HEK293T (cell line): Measurements from ENCODE around the gene ASF1B.

Source experiments
- BHLHE40 ChIP-seq: fragments of 450-650 bp; IDR thresholded peaks from 2 replicates; pipeline ENCODE4 v1.6.1; 2016; ENCODE audit warnings: mild to moderate bottlenecking, moderate library complexity, borderline replicate concordance
- FOXK2 ChIP-seq: fragments of 450-650 bp; IDR thresholded peaks from 2 replicates; pipeline ENCODE4 v1.6.1; 2016; ENCODE audit warnings: mild to moderate bottlenecking
- SP1 ChIP-seq: fragments of 450-650 bp; IDR thresholded peaks from 2 replicates; pipeline ENCODE4 v1.6.1; 2017
- SUZ12 ChIP-seq: fragments of 450-650 bp; IDR thresholded peaks from 2 replicates; pipeline ENCODE4 v1.6.1; 2016; ENCODE audit warnings: mild to moderate bottlenecking

- no peak for TF ChIP-seq SP1
- no peak for TF ChIP-seq BHLHE40
- TF ChIP-seq FOXK2 = no peak
- TF ChIP-seq SUZ12 = no peak
These were observed 21.5 kb downstream of the ASF1B start for GRCh38 chr19:14114854-14115253.
